Activated CD4-positive, alpha-beta T cell treated with anti-CD3 and anti-CD28 coated beads for 4 hours (primary cell): ENCODE measurements around the gene CYYR1.

ENCODE experiments used
- DNase-seq, 2 donors: peaks; one replicate each; pipeline ENCODE4 v3.0.0-alpha.2; 2020

CYYR1 gene

DNA sequence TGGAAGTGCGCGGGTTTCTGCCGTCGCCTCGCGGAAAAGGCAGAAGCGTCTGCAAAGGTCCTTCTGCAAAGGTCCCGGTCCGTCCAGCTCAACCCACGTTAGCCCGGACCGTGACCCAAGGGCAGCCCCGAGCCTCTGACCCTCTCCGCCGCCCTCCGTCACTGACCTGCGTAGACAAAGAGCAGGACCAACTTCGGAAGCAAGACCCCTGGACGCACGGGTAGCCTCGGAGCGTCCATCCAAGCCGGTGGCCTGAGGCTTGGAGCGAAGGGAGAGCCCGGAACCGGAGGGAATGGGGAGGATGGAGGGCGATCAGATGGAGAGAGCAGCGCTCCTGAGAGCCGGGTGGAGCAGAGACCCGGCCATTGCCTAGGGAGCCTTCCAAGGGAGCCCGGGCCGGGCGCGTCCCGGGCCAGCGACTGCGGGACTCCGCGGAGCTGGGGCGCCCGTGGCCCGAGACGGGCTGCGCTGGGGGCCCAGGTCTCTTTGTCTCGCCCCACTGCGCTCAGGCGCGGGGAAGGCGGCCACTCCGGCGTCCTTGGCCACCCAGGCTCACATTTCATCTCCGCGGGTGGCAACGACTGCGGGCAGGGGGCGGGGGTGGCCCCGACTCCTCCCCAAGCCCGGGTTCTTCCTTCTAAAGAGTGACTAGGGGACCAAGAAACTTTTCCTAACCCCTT is at the start of gene CYYR1:
TSS of gene CYYR1 (minus strand) at position 585 of the 680 bp plus-strand sequence. CDS start at position 239, 346 bp downstream.
- DNase-seq: no peak

DNA sequence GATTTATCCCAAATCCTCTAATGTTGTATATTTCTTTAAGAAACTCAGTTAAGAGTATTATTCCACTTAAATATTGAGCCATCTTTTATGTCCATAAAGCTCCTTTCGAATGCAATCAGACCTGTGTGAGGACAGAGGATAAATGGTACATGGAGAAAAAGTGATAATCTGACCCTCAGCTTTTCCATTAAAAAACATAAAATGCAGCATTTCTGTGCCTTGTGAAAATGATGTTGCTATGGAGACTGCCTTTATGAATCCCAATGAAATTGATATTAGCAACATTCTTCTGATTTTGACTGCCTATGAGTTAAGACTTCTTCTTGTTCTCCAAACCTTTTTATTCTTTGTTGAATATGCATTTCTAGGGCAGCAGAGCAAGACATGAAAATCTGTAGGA is 44.1 kb upstream of the CYYR1 start:
- DNase-seq: no peak

DNA sequence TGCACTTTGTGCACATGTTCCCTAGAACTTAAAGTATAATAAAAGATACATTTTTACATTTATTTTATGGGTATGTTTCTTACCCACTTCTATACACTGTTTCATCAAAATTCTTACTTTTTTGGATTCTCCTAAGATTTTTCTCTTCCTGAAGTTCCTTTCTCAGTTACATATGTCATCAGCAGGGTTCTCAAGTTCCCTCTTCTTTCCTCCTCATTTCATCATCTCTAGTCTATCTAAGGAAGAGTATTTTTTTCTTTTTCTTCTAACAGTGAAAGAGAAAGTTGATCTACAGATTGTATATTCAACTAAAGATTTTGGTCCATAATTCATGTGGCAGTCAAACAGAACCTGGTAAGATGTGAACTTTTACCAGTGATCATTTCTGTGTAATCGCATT is 41.2 kb upstream of the CYYR1 start:
- DNase-seq: no peak

DNA sequence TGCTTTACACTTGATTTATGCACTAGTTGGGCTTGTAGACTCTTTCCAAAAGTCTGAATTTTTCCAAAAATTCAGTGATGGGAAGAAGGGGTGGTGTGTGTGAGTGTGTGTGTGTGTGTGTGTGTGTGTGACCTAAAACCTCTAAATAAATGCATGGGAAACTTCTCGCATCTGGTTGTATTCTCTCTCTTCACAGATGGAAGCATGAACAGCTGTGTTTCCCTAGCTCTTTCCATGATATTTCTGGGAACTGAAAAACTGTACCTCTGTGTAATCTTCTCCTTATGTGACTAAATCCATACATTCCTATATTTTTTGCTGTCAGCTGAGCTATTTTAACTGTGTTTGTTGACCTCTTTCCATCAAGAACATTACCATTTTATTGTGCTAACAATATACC is 26.2 kb upstream of the CYYR1 start:
- no peak for DNase-seq

DNA sequence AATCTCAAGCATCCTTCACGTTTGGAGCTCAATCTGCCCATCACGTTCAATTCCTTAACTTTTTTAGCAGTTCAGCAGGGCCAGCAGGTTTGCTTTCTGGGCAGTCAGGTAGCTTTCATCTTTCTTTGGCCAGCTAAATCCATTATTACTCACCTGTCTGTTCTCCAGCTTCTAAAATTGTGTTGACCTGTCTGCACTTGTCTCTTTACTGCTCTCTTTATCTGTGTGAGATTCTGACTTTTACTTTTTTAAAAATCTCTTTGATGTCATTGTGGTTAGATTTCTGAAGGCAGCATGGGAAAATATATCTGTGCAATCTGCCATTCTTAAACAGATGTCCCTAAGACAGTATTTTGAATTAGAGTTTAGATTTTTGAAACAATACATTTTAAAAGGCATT is 24.9 kb upstream of the CYYR1 start:
- DNase-seq: no peak

DNA sequence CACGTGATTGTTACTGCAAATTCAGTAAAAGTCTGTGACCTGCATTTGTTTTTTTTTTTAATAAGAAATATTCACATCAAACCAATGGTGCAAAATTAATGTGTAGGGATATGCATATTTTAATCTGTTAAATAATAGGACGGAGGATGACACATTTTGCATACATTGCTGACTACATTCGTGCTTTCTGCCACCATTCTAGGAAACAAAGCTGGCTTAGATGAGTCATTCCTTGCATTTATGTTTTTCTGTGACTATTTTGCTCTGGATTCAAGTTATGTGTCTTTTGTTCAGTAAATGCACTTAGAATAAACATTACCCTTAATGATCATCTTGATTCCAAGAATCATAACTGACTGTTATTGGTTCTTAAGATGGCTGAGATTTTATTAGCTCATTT is 23.9 kb upstream of the CYYR1 start:
- DNase-seq: no peak

DNA sequence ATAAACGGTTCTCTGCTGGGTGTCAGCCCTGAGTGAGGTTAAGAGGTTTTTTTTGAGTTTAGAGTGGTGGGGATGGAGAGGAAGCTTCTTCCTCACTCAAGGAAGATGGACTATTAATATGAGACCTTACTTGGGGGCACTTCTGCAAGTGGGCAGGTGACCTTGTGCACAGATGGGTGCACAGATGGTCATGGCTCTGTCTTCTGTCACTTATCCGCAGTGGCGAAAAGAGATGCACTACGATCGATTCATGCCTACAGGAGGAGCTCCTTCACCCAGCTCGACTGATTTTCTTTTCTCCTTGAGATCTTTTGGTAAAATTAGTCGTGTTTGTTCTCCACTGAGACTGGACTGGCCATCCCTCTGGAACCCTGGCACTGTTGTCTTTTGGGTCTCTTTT is 22.9 kb upstream of the CYYR1 start:
- DNase-seq: no peak

DNA sequence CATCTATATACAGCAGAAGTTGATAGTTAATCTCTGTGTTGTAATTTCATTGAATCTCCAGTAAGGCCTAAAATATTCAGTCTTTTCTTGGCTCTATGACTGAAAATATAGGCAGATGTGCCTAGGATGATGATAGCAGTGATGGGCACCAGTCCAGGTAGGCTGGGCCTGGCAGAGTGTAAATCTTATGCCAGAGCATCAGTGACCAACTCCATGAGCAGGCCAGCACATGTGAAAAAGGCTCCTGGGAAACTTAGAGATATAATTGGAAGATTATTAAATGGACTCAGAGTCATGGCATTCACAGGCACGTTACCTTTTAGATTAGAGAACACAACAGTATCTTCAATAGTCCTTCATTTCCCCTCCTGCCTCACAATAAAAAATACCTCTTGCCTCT is 20.7 kb upstream of the CYYR1 start:
- no peak for DNase-seq

DNA sequence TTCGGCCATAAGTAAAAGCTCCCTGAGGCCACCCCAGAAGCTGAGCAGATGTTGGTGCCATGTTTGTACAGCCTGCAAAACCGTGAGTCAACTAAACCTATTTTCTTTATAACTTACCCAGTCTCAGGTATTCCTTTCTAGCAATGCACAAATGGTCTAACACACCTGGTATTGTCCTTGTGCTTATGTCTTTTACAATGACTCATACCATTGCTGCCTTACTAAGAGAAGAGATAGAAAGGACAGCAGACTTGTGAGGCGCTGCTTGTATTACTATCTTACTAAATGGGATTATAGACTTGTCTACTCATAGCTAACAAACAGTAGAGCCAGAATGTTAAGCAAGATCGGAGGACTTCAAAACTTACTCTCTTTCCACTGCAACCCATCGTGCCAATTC is 18.5 kb upstream of the CYYR1 start:
- no peak for DNase-seq

DNA sequence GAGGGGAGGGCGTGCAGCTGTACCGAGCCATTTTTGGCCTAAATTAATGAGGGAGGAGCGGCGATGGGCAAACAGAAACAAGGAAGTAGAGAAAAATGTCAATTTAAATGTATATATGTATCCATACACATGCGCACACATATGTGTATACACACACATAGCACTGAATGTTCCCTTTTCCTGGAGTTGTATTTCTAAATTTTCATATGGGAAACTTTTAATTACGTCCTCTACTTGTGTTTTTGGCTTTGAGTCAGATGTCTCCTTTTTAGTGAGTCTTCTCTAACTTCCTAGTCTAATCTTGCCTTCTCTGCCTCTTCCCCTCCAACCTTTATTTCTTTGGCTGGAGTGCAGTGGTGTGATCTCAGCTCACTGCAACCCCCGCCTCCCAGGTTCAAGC is 15.4 kb upstream of the CYYR1 start:
- DNase-seq: no peak

DNA sequence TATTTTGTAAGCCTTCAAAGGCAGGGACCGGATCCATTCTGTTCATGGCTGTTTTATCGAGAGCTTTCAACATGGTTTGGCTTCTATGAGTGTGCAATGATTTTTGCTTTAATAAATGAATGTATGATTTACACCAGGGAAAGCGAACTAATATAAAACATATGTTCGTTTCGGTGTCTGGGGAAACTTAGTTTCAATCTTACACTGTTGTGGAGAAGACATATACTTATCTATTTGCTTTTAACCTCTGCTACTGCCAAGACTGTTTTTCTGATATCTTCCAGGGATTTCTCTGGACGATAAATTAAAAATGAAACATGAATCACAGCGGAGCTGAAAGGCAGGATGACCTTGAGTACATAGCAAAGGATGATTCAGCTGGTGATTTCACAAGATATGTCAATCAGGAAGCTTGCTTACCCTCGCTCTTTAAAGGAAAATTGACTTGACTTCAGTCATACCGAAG is 14.7 kb upstream of the CYYR1 start:
- no peak for DNase-seq

DNA sequence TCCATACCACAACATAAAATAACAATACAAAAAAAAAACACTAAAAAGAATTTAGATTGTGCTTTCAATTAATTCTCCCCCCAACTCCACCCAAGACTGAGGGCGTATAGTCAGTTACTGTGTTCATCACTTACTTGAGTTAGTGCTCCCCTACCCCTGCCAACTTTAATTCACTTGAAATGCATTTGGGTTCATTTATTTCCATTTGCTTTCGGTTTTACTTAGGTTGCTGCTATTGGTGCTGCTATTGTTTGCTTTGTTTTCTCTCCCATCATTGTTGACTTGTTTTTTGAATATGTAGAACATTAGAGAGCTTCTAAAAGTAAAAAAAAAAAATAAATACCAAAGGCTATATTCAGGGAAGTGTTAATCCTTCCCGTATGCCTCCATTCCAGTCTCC is 10.7 kb upstream of the CYYR1 start:
- DNase-seq: no peak

DNA sequence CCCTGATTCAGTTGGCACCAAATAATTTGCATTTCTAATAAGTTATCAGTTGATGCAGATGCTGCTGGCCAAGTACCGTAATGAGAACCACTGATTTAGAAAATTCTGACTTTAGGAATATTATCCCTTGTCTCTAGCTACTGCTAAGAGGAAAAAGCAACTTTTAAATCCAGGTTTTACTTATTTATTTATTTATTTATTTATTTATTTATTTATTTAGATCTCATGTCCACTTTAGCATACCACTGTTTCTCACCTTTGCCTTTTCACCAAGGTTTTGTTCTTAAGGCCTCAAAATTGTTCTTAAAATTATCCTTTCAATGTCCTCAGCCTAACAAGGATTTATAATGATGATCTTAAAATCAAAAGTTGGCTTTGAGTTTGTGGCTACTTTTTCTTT is 8.7 kb upstream of the CYYR1 start:
- DNase-seq: no peak

DNA sequence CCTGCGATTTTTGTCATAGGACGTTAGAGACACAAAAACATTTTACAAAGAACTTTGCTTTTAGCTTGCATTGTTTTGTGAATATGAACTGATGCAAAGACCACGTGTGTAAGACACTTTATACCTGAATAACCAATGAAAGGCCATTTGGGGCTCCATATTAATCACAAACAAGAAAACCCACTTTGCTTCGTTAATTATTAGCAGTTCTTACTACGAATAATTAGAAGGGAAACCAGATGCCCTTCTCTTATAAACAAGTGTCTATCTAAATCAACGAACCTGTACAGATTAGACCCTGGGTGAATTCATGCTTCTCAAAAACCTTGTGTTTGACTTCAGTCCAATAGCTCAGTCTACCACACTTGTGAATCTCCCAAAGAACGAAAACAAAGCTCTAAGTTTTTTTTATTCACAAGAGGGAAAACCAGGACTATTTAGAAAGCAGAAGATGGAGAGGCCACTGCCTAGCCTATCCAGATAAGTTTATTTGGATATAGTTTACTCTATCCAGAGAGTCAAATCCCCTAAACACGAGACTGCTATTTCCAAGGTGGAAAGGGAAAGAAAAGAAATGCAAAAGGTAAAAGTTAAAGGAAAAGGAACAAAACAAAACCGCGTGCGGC is 897 bp downstream of the CYYR1 start:
- DNase-seq: no peak

DNA sequence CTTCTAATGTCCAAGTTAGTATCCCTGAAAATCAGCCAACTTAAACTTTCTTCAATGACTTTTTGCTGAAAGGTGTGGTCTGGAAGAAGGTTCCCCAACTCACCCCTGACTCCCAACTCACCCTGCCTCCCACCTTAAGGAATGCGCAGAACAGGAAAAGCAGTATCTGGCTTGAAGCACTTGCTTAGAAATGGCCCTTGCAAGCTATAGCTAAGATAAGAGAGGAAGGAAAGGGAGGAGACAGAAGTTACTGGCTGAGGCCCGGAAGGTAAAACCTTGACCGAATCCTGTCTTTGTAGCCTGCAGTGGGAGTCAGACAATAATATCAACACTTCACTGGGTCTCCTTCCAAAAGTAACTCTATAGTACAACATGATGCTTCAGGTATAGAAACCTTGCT is 2.9 kb downstream of the CYYR1 start:
- no peak for DNase-seq

DNA sequence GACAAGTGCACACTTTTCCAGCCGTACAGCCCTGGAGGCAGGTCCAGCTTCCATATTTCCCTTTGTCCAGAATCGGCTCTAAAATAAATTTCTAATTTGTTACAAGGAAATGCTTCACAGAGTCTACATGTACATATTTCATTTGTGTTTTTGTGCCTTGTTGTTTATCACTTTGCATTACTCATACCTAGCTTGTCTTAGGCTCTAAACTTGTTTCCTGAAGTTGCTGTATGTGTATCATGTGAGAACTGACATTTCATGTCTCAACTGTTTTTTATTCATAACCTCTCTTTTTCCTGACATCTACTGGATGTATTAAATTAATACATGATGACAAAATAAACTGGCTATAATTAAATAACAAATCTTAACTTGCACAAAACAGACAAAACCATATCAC is 7.5 kb downstream of the CYYR1 start:
- no peak for DNase-seq

DNA sequence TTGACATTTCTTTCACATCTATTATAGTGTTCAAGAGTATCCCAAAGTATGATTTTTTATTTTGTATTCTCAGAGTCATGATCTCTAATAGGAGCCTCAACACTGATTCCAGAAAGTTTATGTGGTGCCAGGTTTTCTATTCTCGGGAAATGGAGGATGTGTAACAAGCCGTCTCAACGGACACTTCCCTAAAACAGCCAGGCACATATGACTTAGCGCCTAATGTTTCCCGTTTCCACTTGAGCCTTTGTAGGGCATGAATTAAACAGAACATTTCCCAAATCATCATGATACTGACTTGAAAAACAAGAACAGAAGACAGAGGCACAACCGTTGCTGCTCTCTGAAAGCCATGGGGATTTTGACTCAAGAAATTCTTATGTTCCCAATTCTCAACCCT is 8.0 kb downstream of the CYYR1 start:
- DNase-seq: no peak

DNA sequence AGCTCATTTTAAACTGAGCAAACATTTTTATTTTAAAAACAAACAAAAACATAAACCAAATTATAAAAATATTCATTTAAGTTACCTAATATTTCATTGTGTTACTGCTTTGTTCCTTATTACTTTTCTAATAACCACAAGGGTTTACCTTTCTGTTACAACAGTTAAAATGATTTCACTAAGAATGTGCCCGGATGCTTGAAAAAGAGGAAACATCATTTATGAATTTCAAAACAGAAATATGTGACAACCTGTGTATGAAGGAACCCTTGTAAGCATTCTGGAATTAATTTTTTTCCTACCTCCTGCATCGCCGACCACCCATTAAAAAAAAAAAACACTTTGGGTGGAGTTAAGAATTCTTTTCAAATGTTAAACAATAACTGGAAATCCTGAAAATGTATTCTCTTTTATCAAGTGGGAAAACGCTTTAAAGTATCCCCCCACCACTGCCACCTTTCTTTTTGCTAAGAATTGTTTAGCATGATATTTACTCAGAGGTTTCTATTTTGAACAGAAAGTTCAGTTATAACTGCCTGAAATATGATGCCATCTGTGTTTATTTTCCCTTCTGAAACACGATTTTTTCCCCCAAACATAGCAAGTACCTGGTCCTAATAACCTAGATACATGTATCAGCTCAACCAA is 9.1 kb downstream of the CYYR1 start:
- DNase-seq: no peak

DNA sequence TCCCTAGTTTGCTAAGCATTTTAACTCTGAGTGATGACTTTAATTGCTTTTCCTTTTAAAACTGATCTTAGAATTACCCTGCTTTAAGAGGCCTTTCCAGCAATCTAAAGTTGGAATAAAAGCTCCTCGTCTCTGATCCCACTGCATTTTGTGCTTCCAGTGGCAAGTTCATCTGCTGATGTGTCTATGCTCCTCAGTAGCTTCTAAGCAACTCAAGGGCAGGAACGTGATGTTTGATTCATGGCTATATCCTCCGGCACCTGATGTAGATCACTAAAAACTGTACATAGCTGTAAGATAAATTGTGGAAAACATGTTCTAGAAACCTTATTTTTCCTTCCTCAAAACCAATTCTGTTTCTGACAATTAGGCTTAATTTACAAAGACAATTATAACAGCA is 12.5 kb downstream of the CYYR1 start:
- no peak for DNase-seq

DNA sequence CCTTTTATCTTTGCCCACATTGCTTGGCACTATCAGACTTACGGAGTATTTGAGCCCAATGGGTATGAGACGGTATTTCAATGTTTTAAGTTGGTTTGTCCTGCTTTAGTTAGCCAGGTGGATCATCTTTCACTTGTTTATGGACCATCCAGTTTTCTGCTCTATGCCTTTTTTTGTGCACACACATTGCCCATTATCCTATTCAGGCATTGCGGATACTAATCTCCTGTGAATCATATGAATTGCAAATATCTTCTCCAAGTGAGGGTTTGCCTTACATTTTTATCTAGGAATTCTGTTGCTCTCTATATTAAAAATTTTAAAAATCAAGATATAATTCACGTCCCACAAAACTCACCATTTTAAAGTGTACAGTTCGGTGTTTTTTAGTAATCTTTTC is 14.0 kb downstream of the CYYR1 start:
- DNase-seq: no peak

DNA sequence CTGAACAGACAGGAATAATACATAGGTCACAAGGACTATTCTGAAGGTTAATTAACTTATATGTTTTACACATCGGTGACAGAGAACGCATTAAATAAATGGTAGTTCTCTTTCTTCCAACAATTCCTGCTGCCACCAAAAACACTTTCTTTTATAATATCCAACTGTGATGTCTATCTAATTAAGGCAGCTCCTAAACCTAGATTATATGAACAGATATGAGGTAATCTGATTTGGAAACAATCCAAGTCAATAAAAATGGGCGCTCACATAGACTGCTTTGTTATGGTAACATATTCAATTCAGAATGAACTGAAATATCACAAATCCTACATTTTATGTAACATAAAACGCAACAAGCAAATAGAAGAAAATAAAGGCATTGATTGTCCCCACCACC is 16.0 kb downstream of the CYYR1 start:
- no peak for DNase-seq

DNA sequence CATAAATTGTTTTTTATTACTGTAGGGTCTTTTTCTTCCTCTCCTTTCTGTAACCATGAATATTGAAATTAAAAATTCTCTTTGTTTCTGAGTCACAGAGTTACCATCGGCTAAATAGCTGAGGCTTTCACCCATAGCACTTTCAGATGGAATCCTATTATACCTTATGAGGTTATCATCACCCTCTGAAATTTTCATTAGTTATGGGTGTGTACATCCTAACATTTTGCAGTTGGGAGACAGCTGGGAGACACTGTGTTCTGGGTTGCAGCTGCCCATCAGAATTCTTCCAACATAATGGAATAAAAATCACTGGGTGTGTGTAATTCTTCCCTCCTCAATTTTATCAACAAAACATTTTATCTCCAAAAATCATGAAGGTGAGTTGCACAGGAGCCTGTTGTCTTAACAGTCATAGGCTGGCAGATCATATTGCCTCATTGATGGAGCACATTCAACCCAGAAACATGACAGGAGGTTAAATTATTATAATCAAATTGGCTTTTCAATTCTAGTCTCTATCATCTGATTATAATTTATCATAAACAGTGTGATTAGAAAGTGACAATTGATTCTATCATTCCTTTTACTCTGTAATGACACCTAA is 17.4 kb downstream of the CYYR1 start:
- no peak for DNase-seq

DNA sequence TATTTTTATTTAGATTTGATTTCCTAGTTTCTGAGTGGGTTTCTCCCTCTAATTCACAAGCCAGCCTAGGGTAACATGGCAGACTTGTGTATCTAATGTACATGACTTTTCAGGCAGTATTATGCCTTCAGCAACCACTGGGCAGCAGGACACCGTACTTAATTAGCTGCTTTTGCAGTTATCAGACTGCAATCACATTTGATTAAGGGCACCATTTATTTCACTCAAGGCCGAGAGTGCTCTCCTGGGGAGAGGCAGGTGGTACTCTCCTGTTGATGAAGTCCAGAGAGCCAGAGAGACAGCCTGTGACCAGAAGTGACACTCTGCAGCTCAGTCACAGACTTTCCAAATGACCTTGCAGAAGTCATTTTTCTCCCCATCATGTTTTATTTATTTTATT is 18.7 kb downstream of the CYYR1 start:
- DNase-seq: no peak

DNA sequence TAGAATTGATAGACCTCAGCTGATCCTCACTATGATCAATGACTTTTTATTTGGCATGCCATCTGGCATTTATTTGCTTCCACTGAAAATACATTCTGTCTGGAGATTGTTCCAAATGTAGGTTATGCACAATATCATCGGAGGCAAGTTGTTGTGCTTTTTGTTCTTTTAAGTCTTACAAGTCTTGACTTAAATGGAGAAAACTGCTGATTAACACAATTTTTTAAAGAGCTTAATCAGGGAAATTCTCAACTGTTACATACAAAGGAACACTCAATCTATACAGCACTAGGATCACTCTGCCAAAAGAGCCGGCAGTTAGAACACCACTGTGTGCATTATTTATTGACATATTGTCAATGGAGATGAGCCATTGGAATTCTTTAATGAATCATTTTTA is 19.2 kb downstream of the CYYR1 start:
- DNase-seq: no peak
